C4-2B (cell line): ENCODE results near the gene LRP1B.

Experiments used
- H3K27ac ChIP-seq: fragments of 450-650 bp; 2 replicates; pipeline ENCODE4 v1.5.1; 2017
- CTCF ChIP-seq: fragments of 450-650 bp; conservative IDR thresholded peaks from 2 replicates; pipeline ENCODE4 v1.5.1; 2017; ENCODE audit warnings: mild to moderate bottlenecking
- ZFX ChIP-seq: fragments of 450-650 bp; IDR thresholded peaks from 2 replicates; pipeline ENCODE4 v1.6.1; 2017

LRP1B gene

GRCh38 chr2:141959016-141959415 is 171.8 kb downstream of the LRP1B start:
- H3K27ac ChIP-seq = no peak overlapping the region
- TF ChIP-seq ZFX (no peak), CTCF (no peak)

GRCh38 chr2:141957827-141958450 is 172.9 kb downstream of the LRP1B start:
- TF ChIP-seq ZFX (no peak), CTCF (no peak)

GRCh38 chr2:141957321-141957720 is 173.5 kb downstream of the LRP1B start:
- TF ChIP-seq CTCF = no peak
- no peak overlapping the region for H3K27ac ChIP-seq

More at GRCh38 chr2:141957827-141958450, 172.9 kb downstream of the LRP1B start:
- H3K27ac ChIP-seq = no peak overlapping the region

GRCh38 chr2:141947396-141948114 is 183.3 kb downstream of the LRP1B start:
- TF ChIP-seq CTCF (no peak), ZFX (no peak)
- H3K27ac ChIP-seq = no peak overlapping the region

GRCh38 chr2:141946016-141946415 is 184.8 kb downstream of the LRP1B start:
- no peak for TF ChIP-seq ZFX
- no peak for TF ChIP-seq CTCF
- H3K27ac ChIP-seq = no peak overlapping the region

GRCh38 chr2:141943918-141944317 is 186.9 kb downstream of the LRP1B start:
- no peak overlapping the region for H3K27ac ChIP-seq
- TF ChIP-seq CTCF = no peak
- TF ChIP-seq ZFX = no peak

GRCh38 chr2:141942006-141942789 is 188.6 kb downstream of the LRP1B start:
- no peak overlapping the region for H3K27ac ChIP-seq
- TF ChIP-seq CTCF = peak; percentile 70
- no peak for TF ChIP-seq ZFX
